GM23338 (cell line): Measurements from ENCODE around the gene SORCS2. TPM values are rescaled to one million over a fixed set of nuclear protein-coding genes. Genes with fewer than 3 reads are reported as not detected.

ENCODE experiments used
- CREB1 ChIP-seq: fragments of 250-450 bp; sonication (Bioruptor Pico); IDR thresholded peaks from 2 replicates; pipeline ENCODE4 v1.5.0; 2020; ENCODE audit warnings: low read depth, mild to moderate bottlenecking, moderate library complexity
- CTCF ChIP-seq, 2 experiments: fragments of 200-600 bp in 1 of 2; sonication (generic) in 1 of 2; conservative IDR thresholded peaks; 2 replicates each; pipeline versions ENCODE4 v1.5.1 to v1.6.1; 2016 to 2017; ENCODE audit warnings: antibody characterized with exemption in 2 of 2, low read depth in 2 of 2, mild to moderate bottlenecking in 2 of 2, moderate library complexity in 1 of 2
- REST ChIP-seq: IDR thresholded peaks from one replicate; pipeline ENCODE4 v1.6.1; 2018; ENCODE audit warnings: antibody characterized with exemption; ENCODE audit not compliant: unreplicated experiment
- STAT1 ChIP-seq: IDR thresholded peaks from one replicate; pipeline ENCODE4 v1.6.1; 2016; ENCODE audit warnings: antibody characterized with exemption; ENCODE audit not compliant: unreplicated experiment
- ZNF114 ChIP-seq: fragments of 250-450 bp; sonication (Bioruptor Pico); IDR thresholded peaks from 2 replicates; pipeline ENCODE4 v1.5.0; 2020; ENCODE audit warnings: mild to moderate bottlenecking, moderate library complexity
- ZNF331 ChIP-seq: fragments of 250-450 bp; sonication (Bioruptor Pico); IDR thresholded peaks from 2 replicates; pipeline ENCODE4 v1.5.0; 2020; ENCODE audit warnings: low read depth, mild to moderate bottlenecking, moderate library complexity
- ZNF462 ChIP-seq: fragments of 250-450 bp; sonication (Bioruptor Pico); IDR thresholded peaks from 2 replicates; pipeline ENCODE4 v1.5.0; 2020; ENCODE audit warnings: mild to moderate bottlenecking, moderate library complexity
- polyA plus RNA-seq: library from polyadenylated mRNA; unstranded; fragments of >200 nt; fragmentation: Nextera tagmentation; extraction: Ambion mirVana; gene quantifications from 2 replicates; pipeline ENCODE4 v1.2.1, GENCODE V29; 2016
- total RNA-seq: library from RNA; depleted of rRNA; stranded (reverse); fragments of >200 nt; shearing (Covaris generic); gene quantifications from 2 replicates; pipeline ENCODE4 v1.2.3, GENCODE V29; 2014

The SORCS2 gene
- total and polyA plus RNA-seq, 2 experiments from 2014 or later: 0.47 to 2.4 TPM

- no peak for TF ChIP-seq ZNF462 (CRISPR knock-in tag)
- no peak for TF ChIP-seq CREB1
- TF ChIP-seq STAT1: no peak
- no peak for TF ChIP-seq ZNF331 (CRISPR knock-in tag)
- no peak for TF ChIP-seq CTCF (conservative IDR thresholded peaks at IDR 0.05; ENCODE audit: low read depth in 2 of 2)
- no peak for TF ChIP-seq REST
- no peak for TF ChIP-seq ZNF114
Observed at GRCh38 chr4:7651461-7651921, 459.2 kb downstream of the SORCS2 start (continued).
